Stimulated activated CD4-positive, alpha-beta T cell treated with anti-CD3 and anti-CD28 coated beads, Interleukin-2, amount 100 ng/mL, for 4 hours (primary cell): ENCODE measurements around the gene SIPA1L3.

Experiments used
- DNase-seq: peaks from one replicate; pipeline ENCODE4 v3.0.0-alpha.2; 2020; ENCODE audit warnings: low read depth

Gene SIPA1L3

DNA sequence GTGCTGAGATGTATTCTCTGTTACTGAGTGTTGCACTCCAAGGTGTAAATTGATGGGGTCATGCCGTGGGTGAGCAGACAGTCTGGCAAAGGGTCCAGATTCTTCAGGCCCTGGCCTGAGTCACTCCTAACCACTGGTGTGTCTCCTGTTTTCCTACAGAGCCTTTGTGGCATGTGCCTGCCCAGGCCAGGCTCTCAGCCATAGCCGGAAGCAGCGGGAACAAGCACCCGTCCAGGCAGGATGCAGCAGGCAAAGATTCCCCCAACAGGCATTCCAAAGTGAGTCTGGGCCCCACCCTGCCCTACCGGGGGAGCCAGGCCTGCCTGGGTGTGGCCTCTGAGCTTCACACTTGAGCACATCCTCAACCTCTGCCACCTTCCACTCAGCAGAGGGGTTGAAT lies 255.1 kb downstream of the SIPA1L3 start:
- DNase-seq, result no peak

DNA sequence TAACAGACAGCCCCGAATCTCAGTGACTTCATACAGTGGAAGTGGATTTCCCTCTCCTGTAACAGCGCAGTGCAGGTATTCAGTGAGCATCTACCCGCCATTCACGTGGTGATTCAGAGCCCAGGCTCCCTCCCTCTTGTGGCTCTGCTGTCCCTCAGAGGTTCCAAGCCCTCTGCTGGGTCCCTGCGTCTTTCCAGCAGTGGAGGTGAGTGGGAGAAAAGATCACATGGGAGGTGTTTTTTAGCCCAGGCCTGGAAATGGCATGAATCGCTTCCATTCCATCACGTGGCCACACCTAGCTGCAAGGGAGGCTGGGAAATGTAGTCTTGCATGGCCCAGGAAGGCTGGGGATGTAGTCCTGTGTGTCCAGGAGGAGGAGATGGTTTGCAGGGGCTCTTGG lies 255.6 kb downstream of the SIPA1L3 start:
- DNase-seq, result no peak

DNA sequence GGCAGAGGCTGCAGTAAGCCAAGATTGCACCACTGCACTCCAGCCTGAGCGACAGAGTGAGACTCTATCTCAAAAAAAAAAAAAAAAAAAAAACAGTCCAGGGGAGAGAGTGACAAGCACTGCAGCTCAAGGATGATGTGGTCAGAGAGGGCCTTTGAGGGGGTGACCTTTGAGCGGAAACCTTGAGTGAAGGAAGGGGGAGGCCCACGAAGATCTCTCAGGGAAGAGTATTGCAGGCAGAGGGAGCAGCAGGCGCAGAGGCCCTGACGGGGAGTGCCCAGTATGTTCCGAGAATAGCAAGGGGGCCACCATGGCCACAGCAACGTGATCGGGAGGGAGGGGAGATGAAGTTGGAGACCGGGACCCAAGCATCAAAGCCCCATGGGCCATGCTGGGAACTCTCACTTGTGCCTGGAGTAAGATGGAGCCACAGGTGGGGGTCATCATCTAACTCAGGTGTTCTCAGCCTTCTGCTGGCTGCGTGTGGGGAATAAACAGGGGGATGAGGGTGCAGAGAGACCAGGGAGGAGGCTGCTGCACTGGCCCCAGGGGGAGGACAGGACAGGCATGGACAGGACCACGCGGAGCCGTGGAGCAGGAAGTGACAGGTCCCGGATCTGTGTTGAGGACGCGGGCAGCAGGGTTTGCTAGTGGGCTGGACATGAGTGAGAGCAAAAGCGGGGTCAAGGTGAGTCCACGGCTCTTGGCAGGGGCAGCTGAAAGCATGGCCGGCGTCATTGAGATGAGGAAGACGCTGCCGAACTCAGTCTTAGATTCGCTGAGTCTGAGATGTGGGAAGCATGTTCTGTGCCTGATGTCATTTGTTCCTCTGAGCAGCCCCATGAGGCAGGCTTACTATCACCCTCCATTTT lies 256.6 kb downstream of the SIPA1L3 start:
- no peak for DNase-seq

DNA sequence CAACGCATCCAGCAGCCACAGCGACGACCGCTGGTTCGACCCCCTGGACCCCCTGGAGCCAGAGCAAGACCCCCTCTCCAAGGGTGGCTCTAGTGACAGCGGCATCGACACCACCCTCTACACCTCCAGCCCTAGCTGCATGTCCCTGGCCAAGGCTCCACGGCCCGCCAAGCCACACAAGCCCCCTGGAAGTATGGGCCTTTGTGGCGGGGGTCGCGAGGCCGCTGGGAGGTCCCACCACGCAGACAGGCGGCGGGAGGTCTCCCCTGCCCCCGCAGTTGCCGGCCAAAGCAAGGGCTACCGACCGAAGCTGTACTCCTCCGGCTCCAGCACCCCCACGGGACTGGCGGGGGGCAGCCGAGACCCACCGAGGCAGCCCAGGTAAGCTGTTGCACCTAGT lies 257.5 kb downstream of the SIPA1L3 start:
- DNase-seq, result no peak

DNA sequence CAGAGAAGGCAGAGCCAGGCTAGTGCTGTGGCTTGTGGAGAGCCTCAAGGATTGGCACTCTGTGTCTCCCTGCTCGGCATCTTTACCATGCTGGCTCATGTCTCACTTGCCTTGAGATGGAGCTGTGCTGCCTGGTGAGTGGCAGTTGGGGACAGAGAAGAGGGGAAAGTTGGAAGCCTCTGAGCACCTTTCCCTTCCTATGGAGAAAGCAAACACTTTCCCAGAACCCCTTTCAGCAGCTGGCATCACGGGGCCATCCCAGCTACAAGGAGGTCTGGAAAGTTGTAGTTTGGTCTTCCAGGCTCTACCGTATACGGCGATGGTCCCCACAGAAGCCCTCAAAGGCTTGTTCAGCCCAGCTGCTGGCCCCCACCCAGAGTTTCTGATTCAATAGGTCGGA lies 258.3 kb downstream of the SIPA1L3 start:
- no peak for DNase-seq

DNA sequence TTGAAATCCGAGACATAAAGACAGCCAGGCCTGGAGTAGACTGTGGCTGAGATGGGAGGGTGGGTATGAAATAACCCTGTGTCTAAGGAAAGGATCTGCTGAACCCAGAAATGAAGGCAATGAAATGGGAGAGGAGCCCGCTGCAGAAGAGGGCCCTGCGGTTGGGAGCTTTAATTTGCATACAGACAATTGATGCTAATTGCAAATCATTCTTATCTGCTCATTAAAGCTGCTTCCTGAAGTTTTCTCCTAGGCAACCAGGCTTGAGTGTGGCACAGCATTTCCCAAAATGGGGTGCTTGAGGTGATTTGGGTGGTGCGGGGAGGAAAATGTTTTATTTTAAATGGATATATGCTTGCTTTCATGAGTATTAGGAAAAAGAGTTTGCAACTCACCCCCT lies 261.6 kb downstream of the SIPA1L3 start:
- DNase-seq, result no peak

DNA sequence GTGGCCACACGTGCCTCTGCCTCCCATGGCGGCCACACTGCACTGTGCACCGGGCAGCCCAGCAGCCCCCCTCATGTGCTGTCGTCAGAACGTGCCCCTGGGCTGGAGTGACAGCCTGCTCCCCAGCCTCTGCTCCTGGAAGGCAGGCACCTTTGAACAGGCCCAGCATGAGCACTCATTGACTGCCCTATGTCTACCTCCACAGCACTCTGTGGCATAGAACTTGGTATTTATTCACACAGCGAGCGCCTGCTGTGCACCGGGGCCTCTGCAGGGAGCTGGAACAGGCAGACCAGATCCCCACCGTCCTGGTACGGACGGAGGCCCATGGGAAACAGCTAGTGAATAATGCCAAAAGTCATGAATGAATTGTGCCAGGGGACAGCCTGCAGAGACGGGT lies 263.3 kb downstream of the SIPA1L3 start:
- DNase-seq, result no peak

DNA sequence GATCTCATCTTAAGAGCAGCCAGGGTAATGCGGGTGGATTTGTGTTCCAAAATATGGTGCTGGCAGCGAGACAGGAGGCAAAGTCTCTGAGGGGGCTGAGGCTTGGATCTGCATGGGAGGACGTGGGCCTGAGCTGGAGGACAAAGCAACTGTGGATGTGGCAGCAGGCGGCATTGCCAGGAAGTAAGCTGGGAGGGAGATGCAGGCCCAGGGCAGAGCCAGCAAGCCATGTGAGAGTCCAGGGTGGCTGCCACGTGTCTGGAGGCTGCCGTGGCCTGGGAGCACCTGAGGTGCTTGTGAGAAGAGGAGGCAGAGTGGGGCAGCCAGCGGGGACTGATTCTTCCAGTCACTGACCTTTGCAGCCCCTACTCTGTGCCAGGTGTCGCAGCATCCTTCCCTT lies 265.0 kb downstream of the SIPA1L3 start:
- DNase-seq, result no peak

DNA sequence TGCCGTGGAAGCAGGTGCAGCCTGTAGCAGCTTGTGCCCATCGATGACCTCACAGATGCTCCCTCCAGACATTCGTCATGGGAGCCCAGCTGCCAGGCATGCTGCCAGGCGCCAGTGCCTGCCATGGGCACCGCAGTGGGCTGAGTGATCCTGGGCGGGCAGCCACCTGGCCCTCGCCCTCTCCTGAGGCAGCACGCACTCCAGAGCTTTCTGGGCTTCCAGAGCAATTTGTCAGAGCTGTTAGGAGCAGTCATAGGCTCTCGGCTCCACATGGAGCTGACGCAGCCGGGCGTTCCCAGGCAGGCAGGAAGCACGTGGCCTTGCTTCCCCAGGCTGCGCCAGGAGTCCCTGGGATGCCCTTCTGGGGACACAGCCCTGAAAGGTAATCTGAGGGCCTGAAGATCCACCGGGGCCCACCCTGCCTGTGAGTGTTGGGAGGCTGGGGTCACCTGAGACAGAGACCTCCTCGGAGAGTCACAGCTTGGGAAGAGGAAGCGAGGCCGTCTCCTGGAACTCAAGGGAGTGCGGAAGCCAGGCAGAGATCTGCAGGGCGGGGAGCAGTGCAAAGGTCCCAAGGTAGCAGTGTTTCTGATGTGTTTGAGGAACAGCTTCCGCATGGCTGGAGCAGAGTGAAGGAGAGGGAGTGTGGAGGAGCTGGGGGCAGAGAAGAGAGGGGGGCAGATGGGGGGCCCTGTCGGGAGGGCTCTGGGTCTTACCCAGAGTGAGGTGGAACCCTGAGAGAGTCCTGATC lies 266.5 kb downstream of the SIPA1L3 start:
- no peak for DNase-seq

DNA sequence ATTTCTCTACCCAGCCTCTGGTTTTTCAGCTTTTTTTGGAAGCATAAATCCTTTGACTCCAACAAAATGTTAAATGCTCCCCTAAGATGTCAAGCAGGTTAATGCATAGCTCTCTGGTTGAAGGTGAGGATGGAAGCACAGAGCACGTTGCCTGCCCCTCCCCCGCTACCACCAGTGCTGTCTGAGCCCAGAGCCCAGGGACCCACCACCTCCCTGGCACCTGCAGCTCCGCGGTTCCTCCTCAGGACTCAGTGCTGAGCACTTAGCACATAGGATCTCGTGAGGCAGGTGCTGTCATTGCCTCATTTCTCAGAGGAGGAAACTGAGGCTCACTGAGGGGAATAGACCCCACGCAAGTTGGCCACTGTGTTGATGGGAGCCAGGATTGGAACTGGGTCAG lies 268.4 kb downstream of the SIPA1L3 start:
- DNase-seq, result no peak

DNA sequence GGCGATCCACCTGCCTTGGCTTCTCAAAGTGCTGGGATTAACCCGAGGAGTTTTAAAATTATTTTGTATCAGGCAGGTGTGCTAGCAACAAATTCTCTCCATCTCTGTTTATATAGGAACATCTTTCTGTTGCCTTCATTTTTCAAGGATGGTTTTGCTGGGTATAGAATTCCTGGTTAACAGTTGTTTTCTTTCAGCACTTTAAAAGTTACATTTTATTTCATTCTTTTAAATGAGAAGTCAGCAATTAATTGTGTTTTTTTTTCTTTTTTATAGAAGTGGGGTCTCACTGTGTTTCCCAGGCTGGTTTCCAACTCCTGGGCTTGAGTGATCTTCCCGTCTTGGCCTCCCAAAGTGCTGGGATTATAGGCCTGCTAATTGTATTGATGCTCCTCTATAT lies 273.1 kb downstream of the SIPA1L3 start:
- no peak for DNase-seq

DNA sequence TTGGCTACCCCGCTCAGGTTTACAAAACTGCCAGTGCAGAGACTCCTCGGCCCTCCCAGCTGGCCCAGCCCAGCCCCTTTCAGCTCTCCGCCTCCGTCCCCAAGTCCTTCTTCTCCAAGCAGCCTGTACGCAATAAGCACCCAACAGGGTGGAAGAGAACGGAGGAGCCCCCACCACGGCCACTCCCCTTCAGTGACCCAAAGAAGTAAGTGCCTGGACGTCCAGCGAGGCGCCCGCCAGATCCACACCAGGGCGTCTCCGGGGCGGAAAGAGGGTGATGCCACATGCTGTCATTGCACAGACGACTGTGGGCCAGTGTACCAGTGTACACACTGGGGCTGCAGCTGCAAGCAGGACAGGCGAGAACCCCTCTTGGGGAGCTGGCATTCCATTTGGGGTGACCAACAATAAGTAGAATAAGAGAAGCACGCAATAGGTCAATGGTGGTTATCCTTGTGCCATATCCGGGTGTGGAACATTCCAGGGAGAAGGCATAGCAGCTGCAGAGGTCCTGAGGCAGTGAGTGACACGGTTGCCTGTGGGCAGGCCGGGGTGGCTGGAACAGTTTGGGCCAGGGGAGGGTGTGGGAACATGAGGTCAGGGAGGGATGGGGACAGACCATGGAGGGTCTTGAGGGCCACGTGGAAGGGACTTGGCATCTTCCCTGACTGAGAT lies 275.7 kb downstream of the SIPA1L3 start:
- no peak for DNase-seq

DNA sequence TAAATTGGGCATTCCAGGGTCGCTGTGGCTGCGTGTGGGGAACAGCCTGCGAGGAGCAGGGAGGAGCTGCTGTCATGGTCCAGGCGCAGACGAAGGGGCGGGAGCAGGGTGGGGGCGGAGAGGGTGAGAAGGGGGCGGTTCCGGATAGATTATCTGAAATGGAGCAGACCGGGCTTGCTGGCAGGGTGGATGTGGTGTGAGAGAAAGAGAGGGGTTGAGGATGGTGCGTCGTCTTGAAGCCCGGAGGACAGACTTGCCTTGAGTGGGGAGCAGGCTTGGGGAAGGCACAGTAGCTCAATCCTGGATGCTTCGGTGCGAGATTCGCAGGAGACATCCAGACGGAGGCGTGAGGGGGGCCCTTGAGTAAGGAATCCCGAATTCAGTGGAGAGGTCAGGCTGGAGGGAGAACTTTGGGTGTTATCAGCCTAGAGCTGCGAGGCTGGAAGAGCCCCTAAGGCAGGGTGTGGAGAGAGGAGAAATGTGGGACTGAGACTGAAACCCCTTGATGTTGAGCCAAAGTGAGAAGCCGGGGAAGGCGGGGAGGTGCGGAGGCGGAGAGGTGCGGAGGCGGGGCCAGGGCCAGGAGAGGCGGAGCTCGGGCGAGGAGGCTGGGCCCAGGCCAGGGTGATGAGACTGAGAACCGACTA lies 276.4 kb downstream of the SIPA1L3 start:
- DNase-seq, result no peak

DNA sequence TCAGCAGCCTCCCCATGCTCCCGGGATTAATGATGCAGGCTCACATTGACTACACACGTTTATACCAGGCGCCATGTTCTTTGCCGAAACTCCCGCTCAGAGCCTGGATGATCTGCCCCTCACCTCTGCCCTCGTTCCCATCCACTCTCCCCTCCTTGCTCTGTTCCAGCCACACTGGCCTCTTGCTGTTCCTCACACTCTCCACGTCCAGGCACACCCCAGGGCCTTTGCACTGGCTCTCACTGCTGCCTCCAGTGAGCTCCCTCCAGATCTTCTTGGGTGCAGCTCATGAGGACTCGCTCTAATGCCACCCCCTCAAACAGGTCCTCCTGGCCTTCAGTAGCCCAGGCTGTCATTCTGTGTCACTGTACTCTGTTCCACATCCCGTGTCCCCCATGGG lies 277.8 kb downstream of the SIPA1L3 start:
- no peak for DNase-seq

DNA sequence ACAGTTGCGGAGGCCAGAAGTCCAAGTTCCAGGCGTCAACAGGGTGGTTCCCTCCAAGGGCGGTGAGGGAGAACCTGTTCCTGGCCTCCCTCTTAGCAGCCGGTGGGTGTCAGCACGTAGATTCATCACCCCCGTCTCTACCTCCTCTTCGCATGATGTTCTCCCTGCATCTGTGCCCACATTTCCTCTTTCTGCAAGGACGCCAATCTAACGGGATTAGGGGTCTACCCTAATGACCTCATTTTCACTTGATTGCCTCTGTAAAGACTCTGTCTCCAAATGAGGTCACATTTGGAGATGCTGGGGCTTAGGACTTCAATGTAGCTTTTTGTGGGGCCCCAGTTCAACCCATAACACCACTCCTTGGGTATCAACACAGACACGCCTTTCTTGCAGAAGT lies 278.6 kb downstream of the SIPA1L3 start:
- DNase-seq, result no peak

DNA sequence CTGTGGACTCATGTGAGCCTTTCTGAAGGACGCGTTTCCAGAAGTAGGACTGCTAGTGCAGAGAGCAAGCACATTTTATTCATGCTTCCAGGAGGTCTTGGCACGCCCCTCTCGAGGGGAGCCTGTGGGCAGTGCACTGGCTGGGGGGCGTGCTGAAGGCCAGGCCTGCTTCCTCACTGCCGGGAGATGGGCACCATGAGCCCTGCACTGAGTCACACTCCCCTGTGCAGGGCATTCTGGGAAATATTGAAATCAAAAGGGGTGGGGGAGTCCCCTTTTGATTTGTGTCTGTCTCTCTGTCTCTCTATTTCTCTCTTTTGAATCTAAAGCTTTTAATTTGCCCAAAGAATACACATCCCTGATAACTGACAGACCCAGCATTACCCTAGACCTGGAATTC lies 283.1 kb downstream of the SIPA1L3 start:
- no peak for DNase-seq

DNA sequence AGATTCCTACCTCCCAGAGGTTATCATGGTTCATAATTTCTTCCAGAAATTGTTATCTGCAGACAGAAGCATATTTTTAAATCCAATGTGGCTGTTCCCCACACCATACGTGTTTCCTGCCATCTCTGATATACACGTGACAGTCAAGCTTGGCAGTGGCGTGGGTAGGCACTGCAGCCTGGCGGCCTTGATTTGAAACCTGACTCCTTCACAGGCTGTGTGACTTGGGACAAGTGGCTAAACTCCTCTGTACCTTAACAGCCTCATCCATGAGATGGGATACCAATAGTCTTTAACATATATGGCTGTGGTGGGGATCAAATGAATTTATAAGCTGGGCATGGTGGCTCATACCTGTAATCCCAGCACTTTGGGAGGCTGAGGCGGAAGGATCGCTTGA lies 283.8 kb downstream of the SIPA1L3 start:
- DNase-seq, result no peak

DNA sequence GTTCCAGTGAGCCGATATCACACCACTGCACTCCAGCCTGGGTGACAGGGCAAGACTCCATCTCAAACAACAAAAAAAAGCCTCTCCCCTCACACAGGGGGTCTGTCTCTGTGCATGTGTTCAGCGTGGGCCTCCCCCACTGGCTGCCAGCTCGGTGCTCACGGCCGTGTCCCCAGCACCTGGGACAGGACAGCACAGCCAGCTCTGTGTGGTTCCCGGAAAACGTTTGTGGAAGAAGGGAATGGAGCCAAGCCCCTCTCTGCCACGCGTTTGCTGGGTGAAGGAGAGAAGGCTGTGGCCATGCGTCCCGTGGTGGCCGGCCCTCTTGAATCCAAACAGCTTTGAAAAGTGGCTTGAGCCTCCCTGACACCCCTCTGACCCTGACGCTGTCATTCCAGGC lies 284.7 kb downstream of the SIPA1L3 start:
- no peak for DNase-seq

DNA sequence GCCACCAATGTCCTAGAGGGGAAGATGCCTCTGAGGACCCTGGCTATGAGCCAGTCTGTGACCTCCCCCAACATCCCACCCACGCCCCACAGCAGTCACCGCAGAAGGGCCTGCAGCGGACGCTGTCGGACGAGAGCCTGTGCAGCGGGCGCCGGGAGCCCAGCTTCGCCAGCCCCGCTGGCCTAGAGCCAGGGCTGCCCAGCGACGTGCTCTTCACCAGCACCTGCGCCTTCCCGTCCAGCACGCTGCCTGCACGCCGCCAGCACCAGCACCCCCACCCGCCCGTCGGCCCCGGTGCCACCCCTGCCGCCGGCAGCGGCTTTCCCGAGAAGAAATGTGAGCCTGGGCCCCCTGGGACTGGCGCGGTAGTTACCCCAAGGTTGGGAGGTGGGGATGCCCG lies 286.4 kb downstream of the SIPA1L3 start:
- DNase-seq, result no peak

DNA sequence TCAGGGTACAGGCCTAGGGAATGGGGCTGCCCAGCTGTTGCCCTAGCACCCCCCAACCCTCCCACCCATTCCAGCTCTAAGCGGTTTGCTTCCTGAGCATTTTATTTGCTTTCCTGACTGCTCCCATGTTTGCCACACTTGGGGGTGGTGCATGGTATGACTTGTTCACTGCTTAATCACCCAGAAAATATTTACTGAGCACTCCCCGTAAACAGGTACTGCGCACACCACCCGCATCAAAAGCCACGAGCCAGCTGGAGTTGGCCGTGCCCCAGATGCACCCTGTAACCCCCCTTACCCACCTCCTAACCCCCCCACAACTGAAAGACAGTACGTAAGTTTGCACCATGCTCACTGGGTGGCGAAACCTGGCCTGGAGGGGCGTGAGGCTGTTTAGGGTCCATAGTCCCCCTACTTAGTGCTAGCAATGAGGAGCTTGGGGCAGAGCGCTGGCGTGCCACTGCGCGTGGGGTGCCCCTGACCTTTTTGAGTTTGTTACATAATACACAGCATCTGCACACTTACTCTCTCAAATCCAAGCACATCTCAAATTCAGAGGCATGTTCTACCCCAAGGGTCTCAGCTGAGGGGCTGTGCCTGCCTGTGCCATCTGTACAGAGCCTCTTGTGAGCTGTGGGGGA lies 287.2 kb downstream of the SIPA1L3 start:
- no peak for DNase-seq

DNA sequence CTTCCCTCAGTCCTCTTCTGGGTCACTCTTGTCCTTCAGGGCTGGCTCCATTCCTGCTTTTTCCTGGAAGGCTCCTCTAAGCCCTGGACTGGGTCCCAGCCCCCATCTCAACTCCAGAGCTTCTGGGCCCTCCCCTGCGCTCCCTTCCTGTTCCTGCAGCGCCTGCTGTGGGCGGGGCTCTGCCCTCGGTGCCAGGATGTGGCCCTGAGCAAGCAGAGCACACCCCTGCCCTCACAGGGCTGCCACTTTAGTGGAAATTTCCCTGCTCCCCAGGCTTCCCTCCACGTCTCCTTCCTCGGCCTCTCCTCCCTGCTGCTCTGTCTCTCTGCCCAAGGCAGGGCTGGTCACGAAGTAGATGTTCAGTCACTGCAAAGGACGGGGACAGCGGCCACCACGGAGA lies 288.2 kb downstream of the SIPA1L3 start:
- DNase-seq, result no peak

DNA sequence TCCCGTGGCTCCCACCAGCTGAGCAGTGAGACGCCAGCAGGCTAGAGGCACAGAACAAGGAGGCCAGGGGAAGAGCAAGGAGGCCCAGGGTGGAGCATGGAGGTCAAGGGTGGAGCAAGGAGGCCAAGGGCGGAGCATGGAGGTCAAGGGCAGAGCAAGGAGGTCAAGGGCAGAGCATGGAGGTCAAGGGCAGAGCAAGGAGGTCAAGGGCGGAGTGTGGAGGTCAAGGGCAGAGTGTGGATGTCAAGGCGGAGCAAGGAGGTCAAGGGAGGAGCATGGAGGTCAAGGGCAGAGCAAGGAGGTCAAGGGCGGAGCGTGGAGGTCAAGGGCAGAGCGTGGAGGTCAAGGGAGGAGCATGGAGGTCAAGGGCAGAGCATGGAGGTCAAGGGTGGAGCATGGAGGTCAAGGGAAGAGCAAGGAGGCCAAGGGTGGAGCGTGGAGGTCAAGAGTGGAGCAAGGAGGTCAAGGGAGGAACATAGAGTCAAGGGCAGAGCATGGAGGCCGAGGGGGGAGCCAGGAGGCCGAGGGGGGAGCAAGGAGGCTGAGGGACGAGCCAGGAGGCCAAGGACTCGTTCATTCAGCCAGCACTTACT lies 289.3 kb downstream of the SIPA1L3 start:
- no peak for DNase-seq
